ENCODE data around the gene LRBA. TPM values are rescaled to one million over a fixed set of nuclear protein-coding genes. Genes with fewer than 3 reads are reported as not detected.

Gene LRBA
- total RNA-seq, 1 experiment from 2014 or later = 55.3 TPM

- no peak overlapping the region for H2BK20ac ChIP-seq (ENCODE audit: low read depth, low read length, poor library complexity, severe bottlenecking)
- no peak overlapping the region for H2AK5ac ChIP-seq (ENCODE audit: insufficient read length, low read length)
- H2BK12ac ChIP-seq (ENCODE audit: insufficient read length, low read depth, low read length) = no peak overlapping the region
- no peak overlapping the region for H3K4me2 ChIP-seq (ENCODE audit: insufficient read depth, insufficient read length, low read length)
- no peak overlapping the region for H2BK15ac ChIP-seq (ENCODE audit: low read depth, low read length)
- no peak overlapping the region for H3K4ac ChIP-seq (ENCODE audit: low read depth, low read length)
- H3K9me3 Mint-ChIP-seq = no peaks in the 10 kb centered on the region; a peak in 1 of 5 replicates
- H4K5ac ChIP-seq (ENCODE audit: insufficient read length, low read depth, low read length) = no peak overlapping the region
- peaks cover 5% of the 10 kb centered on the region; the same call in 1 of the 2 replicates for H3K79me2 ChIP-seq (ENCODE audit: insufficient read depth, low read length)
- H3K9ac ChIP-seq (ENCODE audit: extremely low read depth, insufficient read length, low read length) = no peak overlapping the region
- no peak overlapping the region for H3T11ph ChIP-seq (ENCODE audit: low read length)
- H3K23ac ChIP-seq (ENCODE audit: insufficient read length, low read depth, low read length) = no peak overlapping the region
- H3K27ac Mint-ChIP-seq = peak overlapping the region in 1 of 3 experiments; percentile 28; a peak in 1 of 7 replicates
- no CpG with 5 or more reads among the region's 3 CpGs for WGBS (ENCODE audit: extremely low coverage, insufficient read length, low lambda C conversion rate)
- H3K56ac ChIP-seq (ENCODE audit: insufficient read length, low read depth, low read length) = no peak overlapping the region
- DNase-seq = no peak
- no peak overlapping the region for H4K8ac ChIP-seq (replicated peaks; ENCODE audit: insufficient read length, low read depth, low read length)
- H3K27me3 ChIP-seq (ENCODE audit: insufficient read depth, low read length) = no peaks in the 10 kb centered on the region
- no peaks in the 10 kb centered on the region for H4K20me1 ChIP-seq (ENCODE audit: control insufficient read depth, insufficient read depth, insufficient read length)
- no peak overlapping the region for H2BK120ac ChIP-seq (ENCODE audit: low read depth, low read length, poor library complexity, severe bottlenecking)
- H3K14ac ChIP-seq (ENCODE audit: insufficient read depth, low read length) = no peak overlapping the region
- H3K4me1 ChIP-seq (ENCODE audit: insufficient read depth, low read length) = no peaks in the 10 kb centered on the region; the same call in 1 of the 2 replicates
- H3K18ac ChIP-seq (ENCODE audit: insufficient read length, low read depth, low read length) = no peak overlapping the region
- no peak overlapping the region for H2AFZ ChIP-seq (ENCODE audit: low read length)
- H3K23me2 ChIP-seq (ENCODE audit: insufficient read length, low read depth, low read length, poor library complexity, severe bottlenecking) = no peaks in the 10 kb centered on the region
- H3K4me1 Mint-ChIP-seq = peaks cover 8 to 10% of the 10 kb centered on the region in 2 experiments; a peak in 3 of 4 replicates
- H4K91ac ChIP-seq (ENCODE audit: insufficient read length, low read depth, low read length) = no peak overlapping the region
- no peak for TF ChIP-seq CTCF (conservative IDR thresholded peaks at IDR 0.05)
- H3K79me1 ChIP-seq (ENCODE audit: insufficient read depth, low read depth, low read length, poor library complexity, severe bottlenecking) = no peaks in the 10 kb centered on the region
- H3K36me3 Mint-ChIP-seq (ENCODE audit: insufficient read depth in 1 of 3, low read depth in 3 of 3) = peaks cover 3 to 13% (median 9%) of the 10 kb centered on the region in 3 experiments; a peak in 3 of 7 replicates
- H3K27me3 Mint-ChIP-seq (ENCODE audit: low read depth) = no peaks in the 10 kb centered on the region
- no peak overlapping the region for H3K4me3 Mint-ChIP-seq
- no peak overlapping the region for H2BK5ac ChIP-seq (ENCODE audit: insufficient read length, low read length)
- H3K9me3 ChIP-seq (ENCODE audit: control insufficient read depth, low read depth, low read length) = no peaks in the 10 kb centered on the region
- H3K27ac ChIP-seq (ENCODE audit: insufficient read length, low read depth, low read length) = no peak overlapping the region
These were observed 27.9 kb downstream of the LRBA start for GRCh38 chr4:150987204-150987603.
